Testis (tissue), 5 donors: Measurements from ENCODE around the gene WFDC1. TPM values are rescaled to one million over a fixed set of nuclear protein-coding genes. Genes with fewer than 3 reads are reported as not detected.

Source experiments
- DNase-seq: peaks from one replicate; pipeline ENCODE4 v3.0.0-alpha.2; 2019
- H3K27ac ChIP-seq, 2 donors: fragments of 200-600 bp; sonication (generic); one replicate each; pipeline ENCODE4 v1.5.1; 2019
- H3K27me3 ChIP-seq: fragments of 200-600 bp; sonication (generic); one replicate; pipeline ENCODE4 v1.5.1; 2019
- H3K36me3 ChIP-seq: fragments of 200-600 bp; sonication (generic); one replicate; pipeline ENCODE4 v1.5.1; 2017; ENCODE audit warnings: low read depth; ENCODE audit errors: missing control alignments
- H3K4me1 ChIP-seq: fragments of 200-600 bp; sonication (generic); one replicate; pipeline ENCODE4 v1.5.1; 2019
- H3K4me3 ChIP-seq, 2 donors: fragments of 200-600 bp; sonication (generic); one replicate each; pipeline ENCODE4 v1.5.1; 2017 to 2019
- H3K9me3 ChIP-seq: fragments of 200-600 bp; sonication (generic); one replicate; pipeline ENCODE4 v1.5.1; 2017
- CTCF ChIP-seq, 3 experiments: fragments of 450-650 bp in 2 of 3; fragments of 200-600 bp in 1 of 3; sonication (generic) in 1 of 3; IDR thresholded peaks; one replicate each; pipeline ENCODE4 v1.5.1; 2016 to 2019; ENCODE audit warnings: antibody characterized with exemption in 3 of 3, mild to moderate bottlenecking in 2 of 3, moderate library complexity in 1 of 3
- POLR2A ChIP-seq: fragments of 450-650 bp; IDR thresholded peaks from one replicate; pipeline ENCODE4 v1.6.1; 2017; ENCODE audit warnings: antibody characterized with exemption, mild to moderate bottlenecking, moderate library complexity
- WGBS, 2 donors: methylation state at CpG; one replicate each; pipeline ENCODE4 v1.1.5; 2018; 5-methylcytosine and 5-hydroxymethylcytosine counted together
- intact Hi-C: fragments of 100-400 bp; cut with DNase I; formaldehyde crosslinking; loops from one replicate; pipeline ENCODE4 v1.15.1; 2023; ENCODE audit warnings: low total_unique reads
- long read RNA-seq, 2 donors: transcript quantifications; one replicate each; lab custom pipeline, GENCODE V29; 2026
- polyA plus RNA-seq: library from polyadenylated mRNA; stranded (reverse); fragments of 350-450 nt; fragmentation: Illumina TruSeq; extraction: RNeasy Lipid Tissue Mini Kit (QIAGEN cat#74804); gene quantifications from one replicate; pipeline ENCODE4 v1.2.3, GENCODE V29; 2014; ENCODE audit warnings: low read depth, low replicate concordance; ENCODE audit not compliant: insufficient read depth
- total RNA-seq, 2 donors: library from RNA; depleted of rRNA; stranded (reverse); fragments of >200 nt; gene quantifications; one replicate each; pipeline ENCODE4 v1.2.3, GENCODE V29; 2016

WFDC1 gene
- total RNA-seq, result 10 to 100 TPM; 18.9 to 23.5 TPM
- polyA plus RNA-seq, result 16.4 TPM
- long read RNA-seq, donor 1, full-length matches to known transcripts, result 26 of 26 reads
- long read RNA-seq, donor 1, partial matches to known transcripts, result 0 of 26 reads
- long read RNA-seq, donor 1, other reads (novel, unspliced or antisense), result 0 of 26 reads
- long read RNA-seq, donor 2, full-length matches to known transcripts, result 20 of 20 reads
- long read RNA-seq, donor 2, partial matches to known transcripts, result 0 of 20 reads
- long read RNA-seq, donor 2, other reads (novel, unspliced or antisense), result 0 of 20 reads

GRCh38 chr16:84294531-84295142, at the start of gene WFDC1:
Gene WFDC1, plus strand, starts transcription at chr16:84294878. Its CDS starts 94 bp downstream, at chr16:84294972.
- Histone ChIP-seq H3K9me3 (no peaks in the 10 kb centered on the region), H3K36me3 (no peaks in the 10 kb centered on the region), H3K4me1 (peaks cover 23% of the 10 kb centered on the region), H3K27ac (peak within 1 kb of the TSS in 1 of 2 donors; percentile 32), H3K4me3 (peak within 1 kb of the TSS; percentile 6 to 31), H3K27me3 (no peaks in the 10 kb centered on the region)
- WGBS, 2 donors, result 30 to 57% methylated on average over 19 to 26 of the region's 29 CpGs
- no peak for DNase-seq
- TF ChIP-seq POLR2A (no peak), CTCF (IDR thresholded peaks at IDR 0.05) (no peak)
- intact Hi-C loops, result no loop called here

- WGBS, 2 donors, result 89 to 90% methylated on average over 10 of the region's 10 CpGs
- H3K36me3 ChIP-seq, result no peaks in the 10 kb centered on the region
- H3K27me3 ChIP-seq, result no peaks in the 10 kb centered on the region
- no peaks in the 10 kb centered on the region for H3K9me3 ChIP-seq
- DNase-seq, result no peak
- intact Hi-C loops, result no loop called here
- H3K4me3 ChIP-seq, result no peak overlapping the region
- H3K4me1 ChIP-seq, result no peaks in the 10 kb centered on the region
- no peak overlapping the region for H3K27ac ChIP-seq
- TF ChIP-seq POLR2A (no peak), CTCF (IDR thresholded peaks at IDR 0.05) (no peak)
Measured at GRCh38 chr16:84245956-84246678, 48.6 kb upstream of the WFDC1 start.

GRCh38 chr16:84246679-84247077, 48.0 kb upstream of the WFDC1 start:
- H3K4me3 ChIP-seq, result no peak overlapping the region
- no peak overlapping the region for H3K27ac ChIP-seq
- no peaks in the 10 kb centered on the region for H3K27me3 ChIP-seq
- no peak for DNase-seq
- H3K36me3 ChIP-seq, result no peaks in the 10 kb centered on the region
- intact Hi-C loops, result no loop called here
- 74 to 75% methylated on average over 5 of the region's 5 CpGs for WGBS, 2 donors
- no peaks in the 10 kb centered on the region for H3K4me1 ChIP-seq
- H3K9me3 ChIP-seq, result no peaks in the 10 kb centered on the region
- TF ChIP-seq CTCF (IDR thresholded peaks at IDR 0.05) (no peak), POLR2A (no peak)

GRCh38 chr16:84247331-84247730, 47.3 kb upstream of the WFDC1 start:
- Histone ChIP-seq H3K9me3 (no peaks in the 10 kb centered on the region), H3K4me3 (no peak overlapping the region), H3K27me3 (no peaks in the 10 kb centered on the region), H3K27ac (no peak overlapping the region), H3K36me3 (no peaks in the 10 kb centered on the region), H3K4me1 (no peaks in the 10 kb centered on the region)
- TF ChIP-seq CTCF (IDR thresholded peaks at IDR 0.05) (no peak), POLR2A (no peak)
- WGBS, 2 donors, result 91 to 99% methylated on average over 6 of the region's 6 CpGs
- intact Hi-C loops, result no loop called here
- DNase-seq, result no peak
